ENCODE measurements around the gene ZSWIM5. TPM values are rescaled to one million over a fixed set of nuclear protein-coding genes. Genes with fewer than 3 reads are reported as not detected.

The ZSWIM5 gene
- total and polyA plus RNA-seq, 2 of the 8 experiments (the other 6 are each of a cell fraction or from before 2014, with no cell fraction given) = 2.5 to 3.9 TPM

DNA sequence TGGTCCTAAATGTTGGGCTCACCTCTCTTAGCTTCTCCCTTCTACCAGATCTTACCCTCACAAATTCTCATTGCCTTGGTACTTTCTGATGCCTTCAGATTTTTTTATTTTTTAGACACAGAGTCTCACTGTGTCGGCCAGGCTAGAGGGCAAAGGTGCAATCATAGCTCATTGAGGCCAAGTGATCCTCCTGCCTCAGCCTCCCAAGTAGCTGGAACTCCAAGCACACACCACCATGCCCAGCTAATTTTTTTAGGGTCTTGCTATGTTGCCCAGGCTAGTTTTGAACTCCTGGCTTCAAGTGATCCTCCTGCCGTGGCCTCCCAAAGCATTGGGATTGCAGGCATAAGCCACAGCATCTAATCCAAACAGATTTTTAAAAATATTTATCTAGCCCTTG is 69.4 kb downstream of the ZSWIM5 start (continued):
- TF ChIP-seq, protein P1, sequence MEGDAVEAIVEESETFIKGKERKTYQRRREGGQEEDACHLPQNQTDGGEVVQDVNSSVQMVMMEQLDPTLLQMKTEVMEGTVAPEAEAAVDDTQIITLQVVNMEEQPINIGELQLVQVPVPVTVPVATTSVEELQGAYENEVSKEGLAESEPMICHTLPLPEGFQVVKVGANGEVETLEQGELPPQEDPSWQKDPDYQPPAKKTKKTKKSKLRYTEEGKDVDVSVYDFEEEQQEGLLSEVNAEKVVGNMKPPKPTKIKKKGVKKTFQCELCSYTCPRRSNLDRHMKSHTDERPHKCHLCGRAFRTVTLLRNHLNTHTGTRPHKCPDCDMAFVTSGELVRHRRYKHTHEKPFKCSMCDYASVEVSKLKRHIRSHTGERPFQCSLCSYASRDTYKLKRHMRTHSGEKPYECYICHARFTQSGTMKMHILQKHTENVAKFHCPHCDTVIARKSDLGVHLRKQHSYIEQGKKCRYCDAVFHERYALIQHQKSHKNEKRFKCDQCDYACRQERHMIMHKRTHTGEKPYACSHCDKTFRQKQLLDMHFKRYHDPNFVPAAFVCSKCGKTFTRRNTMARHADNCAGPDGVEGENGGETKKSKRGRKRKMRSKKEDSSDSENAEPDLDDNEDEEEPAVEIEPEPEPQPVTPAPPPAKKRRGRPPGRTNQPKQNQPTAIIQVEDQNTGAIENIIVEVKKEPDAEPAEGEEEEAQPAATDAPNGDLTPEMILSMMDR (IDR thresholded peaks at IDR 0.05; ENCODE audit: control extremely low read depth in 1 of 3, insufficient read depth in 1 of 3, low read depth in 1 of 3, low read length in 3 of 3) = no peak
- no peak for TF ChIP-seq FOSL1 (IDR thresholded peaks at IDR 0.05; ENCODE audit: insufficient read depth, low read depth, low read length)
